OCI-LY1 (cell line): Measurements from ENCODE around the gene DIP2A.

Experiments used
- H2AFZ ChIP-seq: fragments of 200-600 bp; sonication (generic), shearing (Covaris generic); 2 replicates; pipeline ENCODE4 v1.6.0; 2014; ENCODE audit warnings: antibody characterized with exemption, mild to moderate bottlenecking, low read length
- H3F3A ChIP-seq: fragments of 200-600 bp; sonication (generic), shearing (Covaris generic); 2 replicates; pipeline ENCODE4 v1.6.0; 2014; ENCODE audit warnings: mild to moderate bottlenecking, antibody characterized with exemption, low read length, moderate library complexity; ENCODE audit not compliant: insufficient read depth
- H3K27ac ChIP-seq: fragments of 200-600 bp; sonication (generic); 2 replicates; pipeline ENCODE4 v1.5.1; 2014; ENCODE audit warnings: low read length, mixed run types, mild to moderate bottlenecking, low read depth; ENCODE audit not compliant: poor library complexity, severe bottlenecking
- H3K27me3 ChIP-seq: fragments of 200-600 bp; sonication (generic); 2 replicates; pipeline ENCODE4 v1.6.0; 2014; ENCODE audit warnings: antibody characterized with exemption, mild to moderate bottlenecking, low read length, moderate library complexity; ENCODE audit not compliant: insufficient read depth
- H3K36me3 ChIP-seq: fragments of 200-600 bp; sonication (generic); 2 replicates; pipeline ENCODE4 v1.6.1; 2014; ENCODE audit warnings: mild to moderate bottlenecking, antibody characterized with exemption, low read length, moderate library complexity, mixed read lengths; ENCODE audit not compliant: insufficient read depth
- H3K4me1 ChIP-seq: fragments of 200-600 bp; sonication (generic); 2 replicates; pipeline ENCODE4 v1.5.1; 2014; ENCODE audit warnings: mild to moderate bottlenecking, low read length, moderate library complexity; ENCODE audit not compliant: insufficient read depth, severe bottlenecking
- H3K4me2 ChIP-seq: fragments of 200-600 bp; sonication (generic), shearing (Covaris generic); 2 replicates; pipeline ENCODE4 v1.6.1; 2014; ENCODE audit warnings: low read length
- H3K4me3 ChIP-seq: fragments of 200-600 bp; sonication (generic); 2 replicates; pipeline ENCODE4 v1.5.1; 2014; ENCODE audit warnings: low read length, low read depth, mild to moderate bottlenecking, mixed read lengths; ENCODE audit not compliant: poor library complexity, severe bottlenecking
- H3K79me2 ChIP-seq: fragments of 200-600 bp; shearing (Covaris generic); 2 replicates; pipeline ENCODE4 v1.6.1; 2016; ENCODE audit warnings: mixed run types, low read length, mixed read lengths; ENCODE audit not compliant: insufficient read depth
- H3K9ac ChIP-seq: fragments of 200-600 bp; sonication (generic), shearing (Covaris generic); 2 replicates; pipeline ENCODE4 v1.6.1; 2014; ENCODE audit warnings: mild to moderate bottlenecking, low read length, mixed read lengths
- H3K9me2 ChIP-seq: fragments of 200-600 bp; sonication (generic), shearing (Covaris generic); 2 replicates; pipeline ENCODE4 v1.6.1; 2014; ENCODE audit warnings: low read depth, mild to moderate bottlenecking, low read length, mixed read lengths
- H3K9me3 ChIP-seq: fragments of 200-600 bp; shearing (Covaris generic); 2 replicates; pipeline ENCODE4 v1.6.1; 2014; ENCODE audit warnings: low read length, mixed read lengths
- H4K20me1 ChIP-seq: fragments of 200-600 bp; sonication (generic), shearing (Covaris generic); 2 replicates; pipeline ENCODE4 v1.6.0; 2016; ENCODE audit warnings: mild to moderate bottlenecking, low read length; ENCODE audit not compliant: insufficient read depth
- EZH2 ChIP-seq: fragments of 200-600 bp; sonication (generic), shearing (Covaris generic); IDR thresholded peaks from 2 replicates; pipeline ENCODE4 v1.8.0; 2017; ENCODE audit warnings: borderline replicate concordance, mixed run types, mild to moderate bottlenecking, antibody characterized with exemption, low read length, moderate library complexity, mixed read lengths
- TF ChIP-seq, protein P1 (sequence below): fragments of 200-600 bp; sonication (generic), shearing (Covaris generic); IDR thresholded peaks from 2 replicates; pipeline ENCODE4 v1.5.1; 2017; ENCODE audit warnings: mild to moderate bottlenecking, antibody characterized with exemption, low read length, moderate library complexity, mixed read lengths

Gene DIP2A

GRCh38 chr21:46605767-46606426, 147.2 kb downstream of the DIP2A start:
- peaks cover 3% of the 10 kb centered on the region; the same call in 1 of the 2 replicates for H3K27me3 ChIP-seq
- H3K9me3 ChIP-seq: peaks cover 3% of the 10 kb centered on the region; the same call in 1 of the 2 replicates
- TF ChIP-seq EZH2: no peak
- TF ChIP-seq, protein P1, sequence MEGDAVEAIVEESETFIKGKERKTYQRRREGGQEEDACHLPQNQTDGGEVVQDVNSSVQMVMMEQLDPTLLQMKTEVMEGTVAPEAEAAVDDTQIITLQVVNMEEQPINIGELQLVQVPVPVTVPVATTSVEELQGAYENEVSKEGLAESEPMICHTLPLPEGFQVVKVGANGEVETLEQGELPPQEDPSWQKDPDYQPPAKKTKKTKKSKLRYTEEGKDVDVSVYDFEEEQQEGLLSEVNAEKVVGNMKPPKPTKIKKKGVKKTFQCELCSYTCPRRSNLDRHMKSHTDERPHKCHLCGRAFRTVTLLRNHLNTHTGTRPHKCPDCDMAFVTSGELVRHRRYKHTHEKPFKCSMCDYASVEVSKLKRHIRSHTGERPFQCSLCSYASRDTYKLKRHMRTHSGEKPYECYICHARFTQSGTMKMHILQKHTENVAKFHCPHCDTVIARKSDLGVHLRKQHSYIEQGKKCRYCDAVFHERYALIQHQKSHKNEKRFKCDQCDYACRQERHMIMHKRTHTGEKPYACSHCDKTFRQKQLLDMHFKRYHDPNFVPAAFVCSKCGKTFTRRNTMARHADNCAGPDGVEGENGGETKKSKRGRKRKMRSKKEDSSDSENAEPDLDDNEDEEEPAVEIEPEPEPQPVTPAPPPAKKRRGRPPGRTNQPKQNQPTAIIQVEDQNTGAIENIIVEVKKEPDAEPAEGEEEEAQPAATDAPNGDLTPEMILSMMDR: no peak

DNA sequence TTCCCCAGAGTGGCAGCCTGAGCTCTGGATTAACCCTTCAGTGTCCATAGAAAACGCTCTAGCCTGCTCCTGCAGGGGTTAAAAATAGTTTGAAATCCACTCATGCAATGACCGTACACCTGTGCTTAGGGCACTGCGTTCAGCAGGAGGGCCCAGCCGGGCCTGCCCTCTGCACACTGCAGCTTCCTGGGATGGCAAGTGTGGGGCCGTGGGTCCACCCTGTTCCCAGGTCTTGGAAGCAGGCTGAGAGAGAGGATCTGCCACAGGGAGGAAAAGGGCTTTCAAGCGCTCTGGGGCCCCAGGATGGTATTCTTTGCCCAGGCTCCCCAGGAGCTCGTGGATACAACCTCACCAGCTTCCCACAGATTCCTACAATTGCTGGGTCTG, 147.7 kb downstream of the DIP2A start:
- no peak for TF ChIP-seq EZH2
- TF ChIP-seq, protein P1: no peak
- no peak overlapping the region for H3K4me2 ChIP-seq
- no peaks in the 10 kb centered on the region for H3K79me2 ChIP-seq
- H3K36me3 ChIP-seq: no peaks in the 10 kb centered on the region
- peaks cover 3% of the 10 kb centered on the region; the same call in 1 of the 2 replicates for H3K9me3 ChIP-seq
- no peak overlapping the region for H3K4me3 ChIP-seq
- H3K9ac ChIP-seq: no peak overlapping the region
- H3K27ac ChIP-seq: no peak overlapping the region
- no peak overlapping the region for H2AFZ ChIP-seq
- H4K20me1 ChIP-seq: no peaks in the 10 kb centered on the region
- H3K27me3 ChIP-seq: peaks cover 3% of the 10 kb centered on the region; the same call in 1 of the 2 replicates
- H3K9me2 ChIP-seq: no peaks in the 10 kb centered on the region
- no peaks in the 10 kb centered on the region for H3F3A ChIP-seq
- no peaks in the 10 kb centered on the region for H3K4me1 ChIP-seq

More at GRCh38 chr21:46605767-46606426, 147.2 kb downstream of the DIP2A start:
- Histone ChIP-seq H3K4me3 (no peak overlapping the region), H3K4me2 (no peak overlapping the region), H4K20me1 (no peaks in the 10 kb centered on the region), H2AFZ (no peak overlapping the region), H3K9me2 (no peaks in the 10 kb centered on the region), H3K4me1 (no peaks in the 10 kb centered on the region), H3K9ac (no peak overlapping the region), H3K27ac (no peak overlapping the region), H3K79me2 (no peaks in the 10 kb centered on the region), H3F3A (no peaks in the 10 kb centered on the region), H3K36me3 (no peaks in the 10 kb centered on the region)

- Histone ChIP-seq H3K36me3 (no peaks in the 10 kb centered on the region), H3K4me3 (no peak overlapping the region), H3K27ac (no peak overlapping the region), H2AFZ (no peak overlapping the region), H3K4me2 (no peak overlapping the region), H3K4me1 (no peaks in the 10 kb centered on the region), H3F3A (no peaks in the 10 kb centered on the region), H3K9ac (no peak overlapping the region), H3K9me3 (peaks cover 3% of the 10 kb centered on the region; the same call in 1 of the 2 replicates), H3K9me2 (no peaks in the 10 kb centered on the region), H3K79me2 (no peaks in the 10 kb centered on the region), H3K27me3 (peaks cover 3% of the 10 kb centered on the region; the same call in 1 of the 2 replicates), H4K20me1 (no peaks in the 10 kb centered on the region)
- TF ChIP-seq, protein P1: no peak
- no peak for TF ChIP-seq EZH2
Observed at GRCh38 chr21:46607636-46608035, 148.9 kb downstream of the DIP2A start.
